GM21515 (cell line): Measurements from ENCODE around the gene NMRK2.
"Not testable (repeated sequence)": the region's sequence is repeated elsewhere in the genome, so short reads cannot be mapped to it uniquely, and the experiment has no call there.

Experiments used
- ATAC-seq: cut with Tn5 transposase; IDR thresholded peaks from one replicate; pipeline ENCODE4 v1.9.1; 2021; ENCODE audit not compliant: unreplicated experiment

Gene NMRK2

DNA sequence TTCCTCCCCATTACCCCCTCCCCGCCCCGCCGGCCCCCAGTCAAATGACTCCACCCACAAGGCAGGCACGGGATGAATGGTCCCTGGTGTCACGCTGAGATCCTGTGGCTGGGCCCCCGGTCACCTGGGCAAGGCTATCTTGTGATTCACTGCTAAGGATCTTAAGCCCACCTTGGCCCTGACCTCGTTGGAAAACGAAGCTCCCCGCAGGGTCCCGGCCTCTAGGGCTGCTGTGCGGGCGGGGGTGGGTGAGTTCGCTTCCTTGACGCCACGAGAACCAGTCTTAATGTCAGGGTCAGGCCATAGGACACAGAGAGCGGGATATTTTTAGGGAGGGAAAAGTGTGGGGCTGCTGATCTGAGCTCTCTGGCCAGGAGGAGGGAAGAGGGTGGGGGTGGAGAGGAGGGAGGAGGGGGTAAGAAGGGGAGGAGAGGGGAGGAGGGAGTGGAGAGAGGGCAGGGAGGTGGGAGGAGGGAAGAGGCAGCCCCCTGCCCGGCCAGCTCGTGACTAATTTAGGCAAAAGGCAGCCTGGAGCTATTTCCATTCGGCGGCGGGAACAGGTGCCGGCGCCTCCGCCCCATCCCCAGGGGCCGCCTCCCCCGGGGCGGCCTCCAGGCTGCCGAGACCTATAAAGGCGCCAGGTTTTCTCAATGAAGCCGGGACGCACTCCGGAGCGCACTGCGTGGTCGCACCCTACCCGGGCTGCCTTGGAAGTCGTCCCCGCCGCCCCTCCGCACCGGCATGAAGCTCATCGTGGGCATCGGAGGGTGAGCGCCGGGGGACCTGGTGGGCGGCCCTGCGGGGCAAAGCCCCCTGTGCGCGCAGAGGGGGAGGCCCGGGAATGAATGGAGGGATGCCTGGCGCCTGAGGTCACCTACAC, at the start of gene NMRK2:
NMRK2 (plus strand) TSS at position 139 of the 880 bp plus-strand sequence; CDS start at position 742, 603 bp downstream.
- ATAC-seq, result no peak

- ATAC-seq, result no peak
These were observed 42.3 kb upstream of the NMRK2 start for GRCh38 chr19:3890591-3890990.

DNA sequence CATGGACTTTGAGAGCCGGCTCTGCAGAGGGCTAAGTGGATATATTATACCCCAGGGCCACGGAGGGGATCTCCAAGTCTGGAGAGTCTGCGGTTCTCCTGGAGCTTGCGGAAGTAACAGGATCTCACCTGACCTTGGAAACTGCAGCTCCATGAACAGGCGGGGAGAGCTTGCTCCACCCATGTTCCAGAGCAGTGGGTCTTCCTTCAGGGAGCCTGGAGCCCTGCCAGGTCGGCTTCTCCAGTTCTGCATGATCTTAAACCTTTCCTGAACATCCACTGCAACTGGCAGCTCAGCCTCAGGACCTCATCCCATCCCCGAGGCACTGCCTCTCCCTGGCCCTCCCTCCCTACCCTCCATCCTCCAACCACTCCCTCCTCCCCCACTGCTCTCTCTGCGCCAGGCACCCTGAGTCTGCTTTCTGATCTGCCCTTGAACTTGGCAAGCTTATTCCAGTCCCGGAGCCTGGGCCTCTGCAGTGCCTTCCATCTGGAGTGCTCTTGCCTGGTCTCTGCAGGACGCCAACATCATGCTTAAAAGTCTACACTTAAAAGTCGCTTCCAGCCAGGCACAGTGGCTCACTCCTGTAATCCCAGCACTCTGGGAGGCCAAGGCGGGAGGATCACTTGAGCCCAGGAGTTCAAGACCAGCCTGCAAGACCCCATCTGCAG, 39.2 kb upstream of the NMRK2 start:
- no peak for ATAC-seq

GRCh38 chr19:3894959-3895358, 37.9 kb upstream of the NMRK2 start:
- not testable (repeated sequence) for ATAC-seq

GRCh38 chr19:3895788-3896187, 37.1 kb upstream of the NMRK2 start:
- no peak for ATAC-seq

- ATAC-seq, result no peak
These were observed 34.9 kb upstream of the NMRK2 start for GRCh38 chr19:3897936-3898335.

- ATAC-seq, result no peak
These were observed 34.4 kb upstream of the NMRK2 start for GRCh38 chr19:3898426-3898825.

DNA sequence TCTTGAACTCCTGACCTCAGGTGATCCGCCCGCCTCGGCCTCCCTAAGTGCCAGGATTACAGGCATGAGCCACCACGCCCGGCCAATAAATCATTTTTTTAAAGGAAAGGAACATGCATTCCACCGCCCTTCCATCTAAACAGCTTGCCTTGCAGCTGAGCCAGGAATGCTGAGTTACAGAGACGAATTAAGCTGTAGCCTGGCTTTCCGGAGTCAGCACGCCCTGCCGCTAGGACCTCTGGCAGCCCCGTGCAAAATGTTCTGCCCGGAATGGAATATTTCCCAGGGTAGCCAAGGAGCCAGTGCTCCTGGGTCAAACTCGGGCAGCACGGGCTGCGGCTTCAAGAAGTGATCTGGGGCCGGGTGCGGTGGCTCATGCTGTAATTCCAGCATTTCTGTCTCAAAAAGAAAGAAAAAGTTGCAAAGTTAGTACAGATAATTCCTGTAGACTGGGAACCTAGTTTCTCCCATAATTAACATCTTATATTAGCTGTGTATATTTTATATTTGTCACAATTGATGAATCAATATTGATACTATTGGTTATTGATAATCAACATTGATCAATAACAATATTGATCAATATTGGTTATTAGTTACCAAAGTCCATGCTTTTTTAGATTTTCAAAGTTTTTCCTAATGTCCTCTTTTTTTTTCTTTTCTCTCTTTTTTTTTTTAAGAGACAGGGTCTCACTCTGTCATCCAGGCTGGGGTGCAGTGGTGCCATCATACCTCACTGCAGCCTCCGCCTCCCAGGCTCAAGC, 33.2 kb upstream of the NMRK2 start:
- no peak for ATAC-seq

GRCh38 chr19:3902317-3902973, 30.4 kb upstream of the NMRK2 start:
- ATAC-seq, result no peak

DNA sequence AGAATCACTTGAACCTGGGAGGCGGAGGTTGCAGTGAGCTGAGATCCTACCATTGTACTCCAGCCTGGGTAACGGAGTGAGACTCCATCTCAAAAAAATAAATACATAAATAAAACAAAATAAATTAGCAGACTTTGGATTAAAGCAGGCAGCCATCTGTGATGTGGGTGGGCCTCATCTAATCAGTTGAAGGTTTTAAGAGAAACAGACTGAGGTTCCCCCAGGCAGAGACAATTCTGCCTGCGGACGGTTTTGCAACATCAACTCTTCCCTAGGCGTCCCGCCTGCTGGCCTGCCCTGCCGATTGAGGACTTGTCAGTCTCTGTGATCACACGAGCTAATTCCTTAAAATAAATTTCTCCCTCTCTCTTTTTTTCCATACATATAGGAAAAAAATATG, 28.6 kb upstream of the NMRK2 start:
- no peak for ATAC-seq

GRCh38 chr19:3907626-3908265, 25.1 kb upstream of the NMRK2 start:
- ATAC-seq, result no peak

- ATAC-seq, result no peak
These were observed 24.4 kb upstream of the NMRK2 start for GRCh38 chr19:3908266-3909054.

DNA sequence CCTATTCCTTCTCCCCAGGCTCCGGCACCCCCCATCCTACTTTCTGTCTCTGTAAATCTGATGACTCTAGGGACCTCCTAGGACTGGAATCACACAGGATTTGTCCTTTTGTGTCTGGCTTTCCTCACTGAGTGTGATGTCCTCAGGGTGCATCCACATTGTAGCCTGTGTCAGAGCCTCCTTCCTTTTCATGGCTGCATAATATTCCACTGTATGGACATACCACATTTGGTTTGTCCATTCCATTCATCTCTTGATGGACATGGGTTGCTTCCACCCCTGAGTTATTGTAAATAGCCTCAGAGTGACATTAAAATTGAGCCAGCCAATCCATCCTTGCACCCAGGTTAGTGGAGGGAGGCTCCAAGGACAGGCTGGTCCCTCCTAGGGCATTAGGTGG, 22.8 kb upstream of the NMRK2 start:
- no peak for ATAC-seq

DNA sequence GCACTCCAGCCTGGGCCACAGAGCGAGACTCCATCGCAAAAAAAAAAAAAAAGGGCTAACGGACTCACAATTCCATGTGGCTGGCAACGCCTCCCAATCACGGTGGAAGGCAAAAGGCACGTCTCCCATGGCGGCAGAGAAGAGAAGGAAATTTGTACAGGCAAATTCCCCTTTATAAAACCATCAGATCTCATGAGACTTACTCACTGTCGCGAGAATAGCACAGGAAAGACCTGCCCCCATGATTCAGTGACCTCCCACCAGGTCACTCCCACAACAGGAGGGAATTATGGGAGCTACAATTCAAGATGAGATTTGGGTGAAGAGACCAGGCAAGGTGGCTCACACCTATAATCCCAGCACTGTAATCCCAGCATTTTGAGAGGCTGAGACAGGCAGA, 18.7 kb upstream of the NMRK2 start:
- no peak for ATAC-seq

DNA sequence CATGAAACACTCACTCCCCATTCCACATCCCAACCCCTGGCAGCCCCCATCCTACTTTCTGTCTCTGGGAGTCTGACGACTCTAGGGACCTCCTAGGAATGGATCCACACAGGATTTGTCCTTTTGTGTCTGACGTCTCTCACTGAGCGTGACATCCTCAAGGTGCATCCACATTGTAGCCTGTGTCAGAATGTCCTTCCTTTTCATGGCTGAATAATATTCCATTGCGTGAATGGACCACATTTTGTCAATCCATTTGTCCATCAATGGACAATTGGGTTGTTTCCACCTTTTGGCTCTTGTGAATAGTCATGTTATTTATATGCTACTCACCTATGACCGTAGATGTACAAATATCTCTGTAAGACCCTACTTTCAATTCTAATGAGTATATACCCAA, 16.8 kb upstream of the NMRK2 start:
- ATAC-seq, result no peak

- ATAC-seq, result no peak
These were observed 13.1 kb upstream of the NMRK2 start for GRCh38 chr19:3919793-3920192.

DNA sequence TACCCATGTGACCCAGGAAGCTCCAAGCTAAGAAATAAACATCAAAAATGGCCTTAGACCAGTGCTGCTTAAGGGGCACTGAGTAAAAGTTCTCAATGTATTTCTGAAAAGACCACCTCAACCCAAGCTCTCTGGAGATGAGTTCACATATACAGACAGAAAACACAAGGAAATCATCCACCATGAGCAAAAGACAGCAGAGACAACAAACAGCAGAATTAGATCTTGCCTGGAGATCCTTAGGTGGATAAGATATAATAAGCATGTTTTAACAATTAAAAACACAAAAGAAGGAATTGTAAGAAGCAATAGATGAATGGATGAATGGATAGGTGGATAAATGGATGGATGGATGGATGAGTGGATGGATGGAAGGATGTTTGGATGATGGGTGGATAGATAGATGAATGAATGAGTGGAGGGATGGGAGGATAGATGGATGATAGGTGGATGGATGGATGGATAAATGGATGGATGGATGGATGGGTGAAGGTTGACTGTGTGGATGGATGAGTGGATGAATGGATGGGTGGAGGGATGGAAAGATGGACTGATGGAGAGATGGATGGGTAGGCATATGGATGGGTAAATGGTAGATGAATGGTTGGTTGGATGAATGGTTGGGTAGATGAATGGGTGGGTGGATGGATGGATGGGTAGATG, 9.6 kb upstream of the NMRK2 start:
- ATAC-seq, result no peak

GRCh38 chr19:3923912-3924311, 9.0 kb upstream of the NMRK2 start:
- no peak for ATAC-seq

DNA sequence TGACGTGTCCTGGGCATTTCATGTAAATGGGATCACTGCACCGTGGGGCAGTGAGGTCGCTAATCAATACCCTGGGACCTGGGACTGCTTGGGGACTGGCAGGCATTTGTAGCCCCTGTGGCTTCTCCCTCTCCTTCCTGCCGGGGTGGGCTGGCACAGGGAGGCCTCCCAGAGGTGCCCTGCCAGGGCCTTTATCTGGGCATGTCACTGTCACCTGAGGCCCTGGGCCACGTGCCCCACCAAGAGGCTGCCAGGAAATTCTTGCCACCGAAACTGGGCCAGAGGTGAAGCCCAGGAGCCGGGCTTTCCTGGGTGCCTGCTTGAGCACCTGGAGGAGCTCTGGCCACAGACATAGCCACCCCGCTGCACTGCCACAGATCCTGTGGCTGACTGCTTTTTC, 1.8 kb upstream of the NMRK2 start:
- no peak for ATAC-seq
